Activated CD4-positive, alpha-beta T cell treated with anti-CD3 and anti-CD28 coated beads, Interleukin-2, amount 50 U/mL, for 48 hours (primary cell): Measurements from ENCODE around the gene GFPT1.

ENCODE experiments used
- DNase-seq, 2 experiments: peaks; one replicate each; pipeline ENCODE4 v3.0.0-alpha.2; 2020

The GFPT1 gene

GRCh38 chr2:69287544-69287943 is 99.5 kb downstream of the GFPT1 start:
- no peak for DNase-seq

- DNase-seq: no peak
Observed at GRCh38 chr2:69285379-69285894, 101.6 kb downstream of the GFPT1 start.

GRCh38 chr2:69280796-69281412 is 106.1 kb downstream of the GFPT1 start:
- DNase-seq: no peak

- DNase-seq: no peak
Observed at GRCh38 chr2:69279931-69280681, 106.9 kb downstream of the GFPT1 start.

GRCh38 chr2:69279211-69279610 is 107.8 kb downstream of the GFPT1 start:
- no peak for DNase-seq

- no peak for DNase-seq
Observed at GRCh38 chr2:69278366-69278765, 108.7 kb downstream of the GFPT1 start.

- DNase-seq: no peak
Observed at GRCh38 chr2:69275490-69275889, 111.5 kb downstream of the GFPT1 start.

GRCh38 chr2:69272803-69273471 is 114.1 kb downstream of the GFPT1 start:
- no peak for DNase-seq

GRCh38 chr2:69271831-69272257 is 115.2 kb downstream of the GFPT1 start:
- DNase-seq: no peak
